ENCODE measurements around the gene HNRNPDL.

HNRNPDL gene

DNA sequence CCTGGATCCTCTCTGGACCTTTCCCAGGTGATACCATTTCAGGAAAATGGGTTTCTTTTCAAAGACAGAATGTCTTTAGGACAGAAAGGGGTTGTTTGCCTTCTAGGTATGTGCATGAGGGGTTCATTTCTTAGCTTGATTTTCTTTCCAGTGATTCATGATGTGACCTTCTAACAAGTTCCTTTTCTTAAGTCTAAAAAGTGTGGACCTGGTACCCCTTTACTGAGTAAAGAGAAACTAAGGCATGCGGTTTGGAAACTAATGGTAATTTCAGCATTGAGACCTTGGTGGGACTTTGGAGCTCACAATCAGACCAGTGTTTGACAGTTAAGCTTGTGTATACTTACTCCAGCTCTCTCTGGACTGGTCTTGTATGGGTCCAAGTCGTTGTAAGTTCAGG is 8.8 kb upstream of the HNRNPDL start:
- no peak overlapping the region for H2BK15ac ChIP-seq (ENCODE audit: low read depth, poor library complexity, severe bottlenecking)
- no peak overlapping the region for H3K4me3 ChIP-seq (ENCODE audit: insufficient read depth in 1 of 2, low read depth in 1 of 2, low read length in 2 of 2)
- H4K8ac ChIP-seq (ENCODE audit: low read length) = no peak overlapping the region
- H3K4me1 ChIP-seq (ENCODE audit: control insufficient read depth, insufficient read depth, low read depth, low read length) = peaks cover 2% of the 10 kb centered on the region
- peaks cover 20% of the 10 kb centered on the region for H3K79me1 ChIP-seq (replicated peaks; ENCODE audit: low read length, poor library complexity, severe bottlenecking)
- H4K91ac ChIP-seq (ENCODE audit: low read length) = no peak overlapping the region
- H3K18ac ChIP-seq (ENCODE audit: low read depth in 1 of 2, low read length in 2 of 2) = no peak overlapping the region
- H3K9ac ChIP-seq (ENCODE audit: low read length) = no peak overlapping the region
- H3K36me3 ChIP-seq (ENCODE audit: control insufficient read depth in 1 of 2, insufficient read depth in 2 of 2, low read depth in 1 of 2, low read length in 2 of 2) = peaks cover 9 to 10% of the 10 kb centered on the region in 2 experiments
- H3K4me2 ChIP-seq (ENCODE audit: low read length, poor library complexity, severe bottlenecking) = no peak overlapping the region
- H3K4ac ChIP-seq (ENCODE audit: low read depth in 1 of 2, low read length in 2 of 2) = no peak overlapping the region
- H2AK5ac ChIP-seq (ENCODE audit: low read length, severe bottlenecking) = no peak overlapping the region
- no peak overlapping the region for H3K23ac ChIP-seq (ENCODE audit: low read length in 2 of 2)
- H2AFZ ChIP-seq (ENCODE audit: low read depth, low read length) = no peak overlapping the region
- H2BK5ac ChIP-seq (ENCODE audit: low read depth, low read length, poor library complexity, severe bottlenecking) = no peak overlapping the region
- H2BK120ac ChIP-seq (ENCODE audit: low read depth, low read length) = no peak overlapping the region
- DNase-seq = no peak
- H3K27me3 ChIP-seq (ENCODE audit: control insufficient read depth in 1 of 2, insufficient read depth in 1 of 2, low read length in 2 of 2) = no peaks in the 10 kb centered on the region
- H3K27ac ChIP-seq (ENCODE audit: low read length, poor library complexity, severe bottlenecking) = no peak overlapping the region
- no peaks in the 10 kb centered on the region for H3K9me3 ChIP-seq (ENCODE audit: control insufficient read depth, low read length)
- H2BK12ac ChIP-seq (ENCODE audit: low read length in 2 of 2) = no peak overlapping the region
- 99% methylated on average over 2 of the region's 2 CpGs for WGBS
- H3K14ac ChIP-seq (ENCODE audit: low read length in 2 of 2) = no peak overlapping the region

DNA sequence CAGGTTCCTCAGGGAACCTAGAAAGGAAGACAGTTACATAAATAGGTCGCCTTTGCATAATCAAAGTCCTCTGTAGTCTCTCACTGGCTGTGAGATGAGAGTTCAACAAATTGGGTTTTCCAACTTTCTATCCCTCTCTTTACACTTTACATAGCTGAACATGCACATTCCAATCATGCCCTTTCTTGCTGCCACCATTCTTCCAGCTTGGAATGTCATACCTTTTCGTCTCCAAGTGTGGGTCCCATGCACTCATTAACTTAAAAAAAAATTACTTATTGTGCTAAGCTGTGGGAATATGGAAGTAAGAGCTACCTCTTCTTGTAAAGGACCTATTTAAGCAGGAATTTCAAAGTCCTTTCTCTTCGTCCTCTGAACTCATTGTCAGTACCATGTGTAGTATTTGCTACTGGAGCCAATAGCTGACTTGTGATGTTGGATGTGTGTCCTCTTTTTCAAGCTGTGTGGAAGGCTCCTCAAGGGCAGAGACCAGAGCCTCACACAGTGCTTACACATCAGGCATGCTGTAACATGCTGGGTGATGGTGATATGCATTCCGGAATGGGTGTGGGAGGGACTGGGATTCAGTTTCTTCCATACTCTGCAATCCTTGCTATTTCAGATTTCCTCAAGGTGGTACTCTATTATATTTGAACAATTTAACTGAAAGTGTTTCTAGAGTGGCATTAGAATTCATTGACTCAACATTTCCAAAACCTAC is 7.2 kb upstream of the HNRNPDL start:
- Histone ChIP-seq H2BK5ac (ENCODE audit: low read depth, low read length, poor library complexity, severe bottlenecking) (no peak overlapping the region), H2AFZ (ENCODE audit: low read depth, low read length) (no peak overlapping the region), H3K4ac (ENCODE audit: low read depth in 1 of 2, low read length in 2 of 2) (no peak overlapping the region), H3K9me3 (ENCODE audit: control insufficient read depth, low read length) (no peaks in the 10 kb centered on the region), H3K4me3 (ENCODE audit: insufficient read depth in 1 of 2, low read depth in 1 of 2, low read length in 2 of 2) (no peak overlapping the region), H3K79me1 (replicated peaks; ENCODE audit: low read length, poor library complexity, severe bottlenecking) (peaks cover 17% of the 10 kb centered on the region), H4K91ac (ENCODE audit: low read length) (no peak overlapping the region), H3K4me1 (ENCODE audit: control insufficient read depth, insufficient read depth, low read depth, low read length) (peaks cover 4% of the 10 kb centered on the region), H3K9ac (ENCODE audit: low read length) (no peak overlapping the region), H4K8ac (ENCODE audit: low read length) (no peak overlapping the region), H3K23ac (ENCODE audit: low read length in 2 of 2) (no peak overlapping the region), H2BK12ac (ENCODE audit: low read length in 2 of 2) (no peak overlapping the region), H3K36me3 (ENCODE audit: control insufficient read depth in 1 of 2, insufficient read depth in 2 of 2, low read depth in 1 of 2, low read length in 2 of 2) (peaks cover 4 to 10% of the 10 kb centered on the region in 2 experiments), H2BK15ac (ENCODE audit: low read depth, poor library complexity, severe bottlenecking) (no peak overlapping the region), H3K27ac (ENCODE audit: low read length, poor library complexity, severe bottlenecking) (peak overlapping the region; percentile 36), H2BK120ac (ENCODE audit: low read depth, low read length) (no peak overlapping the region), H3K4me2 (ENCODE audit: low read length, poor library complexity, severe bottlenecking) (no peak overlapping the region), H3K18ac (ENCODE audit: low read depth in 1 of 2, low read length in 2 of 2) (no peak overlapping the region), H2AK5ac (ENCODE audit: low read length, severe bottlenecking) (no peak overlapping the region), H3K27me3 (ENCODE audit: control insufficient read depth in 1 of 2, insufficient read depth in 1 of 2, low read length in 2 of 2) (no peaks in the 10 kb centered on the region), H3K14ac (ENCODE audit: low read length in 2 of 2) (no peak overlapping the region)
- no peak for DNase-seq
- WGBS = 93% methylated on average over 3 of the region's 4 CpGs

DNA sequence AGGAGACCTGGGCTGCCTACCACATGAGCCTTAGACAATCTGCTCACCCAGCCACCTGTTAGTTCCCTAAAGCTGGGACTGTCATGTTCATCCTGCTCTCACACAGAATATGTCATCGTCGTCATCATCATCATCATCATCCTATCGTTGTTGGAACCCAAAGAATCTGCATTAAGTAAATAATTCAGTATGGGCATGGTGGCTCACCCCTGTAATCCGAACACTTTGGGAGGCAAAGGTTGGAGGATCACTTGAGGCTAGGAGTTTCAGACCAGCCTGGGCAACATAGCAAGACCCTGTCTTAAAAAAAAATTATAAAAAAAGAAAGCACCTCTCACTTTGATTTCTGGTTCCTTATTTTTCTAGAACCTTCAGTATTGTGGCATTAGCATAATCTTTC is 6.5 kb upstream of the HNRNPDL start:
- Histone ChIP-seq H3K4ac (ENCODE audit: low read depth in 1 of 2, low read length in 2 of 2) (no peak overlapping the region), H2BK12ac (ENCODE audit: low read length in 2 of 2) (no peak overlapping the region), H4K8ac (ENCODE audit: low read length) (no peak overlapping the region), H2BK120ac (ENCODE audit: low read depth, low read length) (no peak overlapping the region), H2AK5ac (ENCODE audit: low read length, severe bottlenecking) (no peak overlapping the region), H3K4me1 (ENCODE audit: control insufficient read depth, insufficient read depth, low read depth, low read length) (peaks cover 8% of the 10 kb centered on the region), H3K79me1 (replicated peaks; ENCODE audit: low read length, poor library complexity, severe bottlenecking) (peaks cover 18% of the 10 kb centered on the region), H3K9ac (ENCODE audit: low read length) (no peak overlapping the region), H2AFZ (ENCODE audit: low read depth, low read length) (no peak overlapping the region), H3K27ac (ENCODE audit: low read length, poor library complexity, severe bottlenecking) (no peak overlapping the region), H2BK15ac (ENCODE audit: low read depth, poor library complexity, severe bottlenecking) (no peak overlapping the region), H3K9me3 (ENCODE audit: control insufficient read depth, low read length) (no peaks in the 10 kb centered on the region), H2BK5ac (ENCODE audit: low read depth, low read length, poor library complexity, severe bottlenecking) (no peak overlapping the region), H3K14ac (ENCODE audit: low read length in 2 of 2) (no peak overlapping the region), H4K91ac (ENCODE audit: low read length) (no peak overlapping the region), H3K4me2 (ENCODE audit: low read length, poor library complexity, severe bottlenecking) (no peak overlapping the region), H3K27me3 (ENCODE audit: control insufficient read depth in 1 of 2, insufficient read depth in 1 of 2, low read length in 2 of 2) (no peaks in the 10 kb centered on the region), H3K18ac (ENCODE audit: low read depth in 1 of 2, low read length in 2 of 2) (no peak overlapping the region), H3K23ac (ENCODE audit: low read length in 2 of 2) (no peak overlapping the region), H3K4me3 (ENCODE audit: insufficient read depth in 1 of 2, low read depth in 1 of 2, low read length in 2 of 2) (no peak overlapping the region), H3K36me3 (ENCODE audit: control insufficient read depth in 1 of 2, insufficient read depth in 2 of 2, low read depth in 1 of 2, low read length in 2 of 2) (peaks cover 4 to 10% of the 10 kb centered on the region in 2 experiments)
- WGBS = 99% methylated on average over 4 of the region's 4 CpGs
- DNase-seq = no peak

DNA sequence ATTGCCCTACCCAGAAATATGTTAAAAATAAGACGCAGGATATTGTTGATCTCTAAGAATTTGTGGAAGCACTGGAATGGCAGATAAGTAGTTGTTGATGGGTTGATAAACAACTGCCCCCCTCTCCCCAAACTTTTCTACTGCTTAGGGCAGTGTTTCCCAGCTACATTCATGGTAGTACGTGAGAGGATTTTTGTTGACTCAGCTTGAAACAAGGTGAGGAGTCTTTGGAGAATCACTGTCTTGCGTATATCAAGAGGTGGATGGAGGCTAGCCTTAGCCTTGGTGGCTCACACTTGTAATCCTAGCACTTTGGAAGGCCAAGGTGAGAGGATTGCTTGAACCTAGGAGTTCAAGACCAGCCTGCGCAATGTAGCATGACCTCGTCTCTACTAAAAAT is 5.9 kb upstream of the HNRNPDL start:
- DNase-seq = no peak

More for the DNA sequence above, 5.9 kb upstream of the HNRNPDL start:
- Histone ChIP-seq H3K27me3 (ENCODE audit: control insufficient read depth in 1 of 2, insufficient read depth in 1 of 2, low read length in 2 of 2) (no peaks in the 10 kb centered on the region), H3K4ac (ENCODE audit: low read depth in 1 of 2, low read length in 2 of 2) (no peak overlapping the region), H3K4me3 (ENCODE audit: insufficient read depth in 1 of 2, low read depth in 1 of 2, low read length in 2 of 2) (no peak overlapping the region), H2BK15ac (ENCODE audit: low read depth, poor library complexity, severe bottlenecking) (no peak overlapping the region), H3K4me2 (ENCODE audit: low read length, poor library complexity, severe bottlenecking) (no peak overlapping the region), H2BK12ac (ENCODE audit: low read length in 2 of 2) (no peak overlapping the region), H4K8ac (ENCODE audit: low read length) (no peak overlapping the region), H4K91ac (ENCODE audit: low read length) (no peak overlapping the region), H3K36me3 (ENCODE audit: control insufficient read depth in 1 of 2, insufficient read depth in 2 of 2, low read depth in 1 of 2, low read length in 2 of 2) (peaks cover 4 to 10% of the 10 kb centered on the region in 2 experiments), H2AK5ac (ENCODE audit: low read length, severe bottlenecking) (no peak overlapping the region), H2AFZ (ENCODE audit: low read depth, low read length) (no peak overlapping the region), H3K79me1 (replicated peaks; ENCODE audit: low read length, poor library complexity, severe bottlenecking) (peaks cover 17% of the 10 kb centered on the region), H3K27ac (ENCODE audit: low read length, poor library complexity, severe bottlenecking) (no peak overlapping the region), H3K23ac (ENCODE audit: low read length in 2 of 2) (no peak overlapping the region), H3K4me1 (ENCODE audit: control insufficient read depth, insufficient read depth, low read depth, low read length) (peaks cover 8% of the 10 kb centered on the region), H3K18ac (ENCODE audit: low read depth in 1 of 2, low read length in 2 of 2) (no peak overlapping the region), H3K9ac (ENCODE audit: low read length) (no peak overlapping the region), H2BK5ac (ENCODE audit: low read depth, low read length, poor library complexity, severe bottlenecking) (no peak overlapping the region), H2BK120ac (ENCODE audit: low read depth, low read length) (no peak overlapping the region), H3K9me3 (ENCODE audit: control insufficient read depth, low read length) (no peaks in the 10 kb centered on the region), H3K14ac (ENCODE audit: low read length in 2 of 2) (no peak overlapping the region)
- WGBS = 98% methylated on average over 4 of the region's 5 CpGs

All from mesenchymal stem cell (in vitro differentiated cells and primary cell).